ENCODE data around the gene TAS1R1.
"Not testable (repeated sequence)": the region's sequence is repeated elsewhere in the genome, so short reads cannot be mapped to it uniquely, and the experiment has no call there.

Gene TAS1R1

GRCh38 chr1:6557597-6557996, 2.5 kb downstream of the TAS1R1 start:
- TF ChIP-seq, protein P1, sequence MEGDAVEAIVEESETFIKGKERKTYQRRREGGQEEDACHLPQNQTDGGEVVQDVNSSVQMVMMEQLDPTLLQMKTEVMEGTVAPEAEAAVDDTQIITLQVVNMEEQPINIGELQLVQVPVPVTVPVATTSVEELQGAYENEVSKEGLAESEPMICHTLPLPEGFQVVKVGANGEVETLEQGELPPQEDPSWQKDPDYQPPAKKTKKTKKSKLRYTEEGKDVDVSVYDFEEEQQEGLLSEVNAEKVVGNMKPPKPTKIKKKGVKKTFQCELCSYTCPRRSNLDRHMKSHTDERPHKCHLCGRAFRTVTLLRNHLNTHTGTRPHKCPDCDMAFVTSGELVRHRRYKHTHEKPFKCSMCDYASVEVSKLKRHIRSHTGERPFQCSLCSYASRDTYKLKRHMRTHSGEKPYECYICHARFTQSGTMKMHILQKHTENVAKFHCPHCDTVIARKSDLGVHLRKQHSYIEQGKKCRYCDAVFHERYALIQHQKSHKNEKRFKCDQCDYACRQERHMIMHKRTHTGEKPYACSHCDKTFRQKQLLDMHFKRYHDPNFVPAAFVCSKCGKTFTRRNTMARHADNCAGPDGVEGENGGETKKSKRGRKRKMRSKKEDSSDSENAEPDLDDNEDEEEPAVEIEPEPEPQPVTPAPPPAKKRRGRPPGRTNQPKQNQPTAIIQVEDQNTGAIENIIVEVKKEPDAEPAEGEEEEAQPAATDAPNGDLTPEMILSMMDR (IDR thresholded peaks at IDR 0.05; ENCODE audit: low read depth, low read length) = no peak
- H3K4me3 ChIP-seq (ENCODE audit: low read depth, low read length) = no peak overlapping the region

DNA sequence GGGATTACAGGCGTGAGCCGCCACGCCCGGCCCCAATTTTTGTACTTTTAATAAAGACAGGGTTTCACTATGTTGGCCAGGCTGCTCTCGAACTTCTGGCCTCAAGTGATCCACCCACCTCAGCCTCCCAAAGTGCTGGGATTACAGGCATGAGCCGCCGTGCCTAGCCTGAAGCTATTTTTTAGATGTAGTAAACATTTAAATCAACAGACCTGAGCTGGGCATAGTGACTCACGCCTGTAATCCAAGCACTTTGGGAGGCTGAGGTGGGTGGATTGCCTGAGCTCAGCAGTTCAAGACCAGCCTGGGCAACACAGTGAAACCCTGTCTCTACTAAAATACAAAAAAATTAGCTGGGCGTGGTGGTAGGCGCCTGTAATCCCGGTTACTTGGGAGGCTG, 4.1 kb downstream of the TAS1R1 start:
- not testable (repeated sequence) for H3K4me3 ChIP-seq (ENCODE audit: low read depth, low read length)

- TF ChIP-seq, protein P1 (IDR thresholded peaks at IDR 0.05; ENCODE audit: low read depth, low read length) = no peak
- no peak overlapping the region for H3K4me3 ChIP-seq (ENCODE audit: low read depth, low read length)
Measured at GRCh38 chr1:6560267-6560666, 5.2 kb downstream of the TAS1R1 start.

DNA sequence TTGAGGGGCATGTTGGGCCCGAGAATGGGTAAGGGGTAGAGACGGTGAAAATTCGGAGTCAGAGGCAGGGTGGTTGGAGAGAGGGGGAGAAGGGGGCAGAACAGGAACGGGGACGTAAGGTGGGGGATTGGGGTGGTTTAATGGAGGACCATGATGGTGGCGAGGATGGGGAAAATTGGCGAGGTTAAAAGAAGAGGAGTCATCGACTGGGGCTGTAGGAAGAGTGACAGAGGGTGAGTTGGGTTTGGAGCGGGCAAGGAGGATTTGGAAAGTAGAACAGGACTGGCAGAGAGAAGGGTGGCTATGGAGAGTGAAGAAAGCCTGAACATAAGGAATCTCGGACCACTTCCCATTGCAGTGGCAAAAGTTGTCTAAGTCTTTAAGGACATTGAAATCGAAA, 13.9 kb downstream of the TAS1R1 start:
- TF ChIP-seq, protein P1 (IDR thresholded peaks at IDR 0.05; ENCODE audit: low read depth, low read length) = no peak
- H3K4me3 ChIP-seq (ENCODE audit: low read depth, low read length) = no peak overlapping the region

- H3K4me3 ChIP-seq (ENCODE audit: low read depth, low read length) = no peak overlapping the region
- TF ChIP-seq, protein P1 (IDR thresholded peaks at IDR 0.05; ENCODE audit: low read depth, low read length) = no peak
Measured at GRCh38 chr1:6570100-6570499, 15.0 kb downstream of the TAS1R1 start.

GRCh38 chr1:6570987-6571386, 15.9 kb downstream of the TAS1R1 start:
- H3K4me3 ChIP-seq (ENCODE audit: low read depth, low read length) = no peak overlapping the region
- TF ChIP-seq, protein P1 (IDR thresholded peaks at IDR 0.05; ENCODE audit: low read depth, low read length) = no peak

- TF ChIP-seq, protein P1 (IDR thresholded peaks at IDR 0.05; ENCODE audit: low read depth, low read length) = no peak
- H3K4me3 ChIP-seq (ENCODE audit: low read depth, low read length) = no peak overlapping the region
Measured at GRCh38 chr1:6572653-6573383, 17.7 kb downstream of the TAS1R1 start.
